ENCODE data around the gene PRKCI.
"Not testable (repeated sequence)": the region's sequence is repeated elsewhere in the genome, so short reads cannot be mapped to it uniquely, and the experiment has no call there.

PRKCI gene

GRCh38 chr3:170330366-170330765 lies 108.1 kb downstream of the PRKCI start:
- Histone ChIP-seq H3K4me3 (ENCODE audit: insufficient read length, low read depth) (no peak overlapping the region), H3K4me1 (ENCODE audit: insufficient read depth, insufficient read length) (peaks cover 3% of the 10 kb centered on the region), H3K27me3 (ENCODE audit: insufficient read depth, insufficient read length) (no peaks in the 10 kb centered on the region), H3K9ac (ENCODE audit: insufficient read length, low read depth) (no peak overlapping the region), H3K36me3 (ENCODE audit: insufficient read depth, insufficient read length, low read length) (no peaks in the 10 kb centered on the region), H3K9me3 (ENCODE audit: insufficient read depth, low read length) (peaks cover 37% of the 10 kb centered on the region)
- no peak for DNase-seq (ENCODE audit: low read depth, low spot score)
- TF ChIP-seq ZNF274 (IDR thresholded peaks at IDR 0.05; ENCODE audit: low read depth, low read length): no peak
- no peak for TF ChIP-seq SUZ12 (IDR thresholded peaks at IDR 0.05; ENCODE audit: extremely low read depth, insufficient read depth, insufficient read length)
- no peak for TF ChIP-seq YY1 (IDR thresholded peaks at IDR 0.05; ENCODE audit: insufficient read depth, insufficient read length)

- Histone ChIP-seq H3K4me1 (ENCODE audit: insufficient read depth, insufficient read length) (peaks cover 3% of the 10 kb centered on the region), H3K9me3 (ENCODE audit: insufficient read depth, low read length) (peaks cover 31% of the 10 kb centered on the region), H3K4me3 (ENCODE audit: insufficient read length, low read depth) (no peak overlapping the region), H3K36me3 (ENCODE audit: insufficient read depth, insufficient read length, low read length) (no peaks in the 10 kb centered on the region), H3K9ac (ENCODE audit: insufficient read length, low read depth) (no peak overlapping the region), H3K27me3 (ENCODE audit: insufficient read depth, insufficient read length) (no peaks in the 10 kb centered on the region)
- no peak for TF ChIP-seq YY1 (IDR thresholded peaks at IDR 0.05; ENCODE audit: insufficient read depth, insufficient read length)
- no peak for TF ChIP-seq SUZ12 (IDR thresholded peaks at IDR 0.05; ENCODE audit: extremely low read depth, insufficient read depth, insufficient read length)
- no peak for TF ChIP-seq ZNF274 (IDR thresholded peaks at IDR 0.05; ENCODE audit: low read depth, low read length)
- DNase-seq (ENCODE audit: low read depth, low spot score): no peak
Measured at GRCh38 chr3:170331143-170331542, 108.9 kb downstream of the PRKCI start.

- H3K36me3 ChIP-seq (ENCODE audit: insufficient read depth, insufficient read length, low read length): no peaks in the 10 kb centered on the region
- TF ChIP-seq SUZ12 (IDR thresholded peaks at IDR 0.05; ENCODE audit: extremely low read depth, insufficient read depth, insufficient read length) (no peak), YY1 (IDR thresholded peaks at IDR 0.05; ENCODE audit: insufficient read depth, insufficient read length) (no peak), ZNF274 (IDR thresholded peaks at IDR 0.05; ENCODE audit: low read depth, low read length) (no peak)
- H3K27me3 ChIP-seq (ENCODE audit: insufficient read depth, insufficient read length): no peaks in the 10 kb centered on the region
- no peak overlapping the region for H3K9ac ChIP-seq (ENCODE audit: insufficient read length, low read depth)
- no peak for DNase-seq (ENCODE audit: low read depth, low spot score)
- H3K9me3 ChIP-seq (ENCODE audit: insufficient read depth, low read length): peaks cover 45% of the 10 kb centered on the region
- no peaks in the 10 kb centered on the region for H3K4me1 ChIP-seq (ENCODE audit: insufficient read depth, insufficient read length)
- H3K4me3 ChIP-seq (ENCODE audit: insufficient read length, low read depth): no peak overlapping the region
Measured at GRCh38 chr3:170337420-170337819, 115.2 kb downstream of the PRKCI start.

- Histone ChIP-seq H3K9ac (ENCODE audit: insufficient read length, low read depth) (no peak overlapping the region), H3K36me3 (ENCODE audit: insufficient read depth, insufficient read length, low read length) (no peaks in the 10 kb centered on the region), H3K4me1 (ENCODE audit: insufficient read depth, insufficient read length) (no peaks in the 10 kb centered on the region), H3K4me3 (ENCODE audit: insufficient read length, low read depth) (no peak overlapping the region), H3K9me3 (ENCODE audit: insufficient read depth, low read length) (peaks cover 46% of the 10 kb centered on the region), H3K27me3 (ENCODE audit: insufficient read depth, insufficient read length) (no peaks in the 10 kb centered on the region)
- TF ChIP-seq ZNF274 (IDR thresholded peaks at IDR 0.05; ENCODE audit: low read depth, low read length): no peak
- no peak for TF ChIP-seq SUZ12 (IDR thresholded peaks at IDR 0.05; ENCODE audit: extremely low read depth, insufficient read depth, insufficient read length)
- no peak for TF ChIP-seq YY1 (IDR thresholded peaks at IDR 0.05; ENCODE audit: insufficient read depth, insufficient read length)
- DNase-seq (ENCODE audit: low read depth, low spot score): no peak
Measured at GRCh38 chr3:170338690-170339340, 116.6 kb downstream of the PRKCI start.

GRCh38 chr3:170342273-170342672 lies 120.0 kb downstream of the PRKCI start:
- H3K27me3 ChIP-seq (ENCODE audit: insufficient read depth, insufficient read length); H3K36me3 ChIP-seq (ENCODE audit: insufficient read depth, insufficient read length, low read length); H3K4me1 ChIP-seq (ENCODE audit: insufficient read depth, insufficient read length); H3K4me3 ChIP-seq (ENCODE audit: insufficient read length, low read depth); H3K9ac ChIP-seq (ENCODE audit: insufficient read length, low read depth); DNase-seq (ENCODE audit: low read depth, low spot score): not testable (repeated sequence)
- peaks cover 39% of the 10 kb centered on the region for H3K9me3 ChIP-seq (ENCODE audit: insufficient read depth, low read length)

GRCh38 chr3:170343859-170344258 lies 121.6 kb downstream of the PRKCI start:
- H3K36me3 ChIP-seq (ENCODE audit: insufficient read depth, insufficient read length, low read length); DNase-seq (ENCODE audit: low read depth, low spot score); H3K4me1 ChIP-seq (ENCODE audit: insufficient read depth, insufficient read length); H3K9ac ChIP-seq (ENCODE audit: insufficient read length, low read depth); H3K27me3 ChIP-seq (ENCODE audit: insufficient read depth, insufficient read length); H3K4me3 ChIP-seq (ENCODE audit: insufficient read length, low read depth): not testable (repeated sequence)
- H3K9me3 ChIP-seq (ENCODE audit: insufficient read depth, low read length): peaks cover 23% of the 10 kb centered on the region

- TF ChIP-seq SUZ12 (IDR thresholded peaks at IDR 0.05; ENCODE audit: extremely low read depth, insufficient read depth, insufficient read length) (no peak), ZNF274 (IDR thresholded peaks at IDR 0.05; ENCODE audit: low read depth, low read length) (no peak), YY1 (IDR thresholded peaks at IDR 0.05; ENCODE audit: insufficient read depth, insufficient read length) (no peak)
- no peak overlapping the region for H3K4me3 ChIP-seq (ENCODE audit: insufficient read length, low read depth)
- H3K27me3 ChIP-seq (ENCODE audit: insufficient read depth, insufficient read length): no peaks in the 10 kb centered on the region
- no peak overlapping the region for H3K9ac ChIP-seq (ENCODE audit: insufficient read length, low read depth)
- H3K9me3 ChIP-seq (ENCODE audit: insufficient read depth, low read length): peaks cover 14% of the 10 kb centered on the region; the same call in 1 of the 2 replicates
- no peaks in the 10 kb centered on the region for H3K4me1 ChIP-seq (ENCODE audit: insufficient read depth, insufficient read length)
- DNase-seq (ENCODE audit: low read depth, low spot score): no peak
- H3K36me3 ChIP-seq (ENCODE audit: insufficient read depth, insufficient read length, low read length): no peaks in the 10 kb centered on the region
Measured at GRCh38 chr3:170344971-170345370, 122.7 kb downstream of the PRKCI start.

All from NT2/D1 (cell line).